GM23338 (cell line): ENCODE data around the gene NFAT5. TPM values are rescaled to one million over a fixed set of nuclear protein-coding genes. Genes with fewer than 3 reads are reported as not detected.
A peak's percentile ranks its signal among the peaks of the same experiment; 100 is the strongest.

Experiments used
- ATAC-seq: fragments of 200-7000 bp; cut with Tn5 transposase; 3 replicates; pipeline ENCODE4 v1.9.1; 2020
- DNase-seq: peaks from one replicate; pipeline ENCODE4 v3.0.0-alpha.2; 2015; ENCODE audit warnings: low spot score
- H2AFZ ChIP-seq: fragments of 200-600 bp; sonication (generic); 2 replicates; pipeline ENCODE4 v1.8.0; 2016; ENCODE audit warnings: antibody characterized with exemption, mild to moderate bottlenecking, moderate library complexity
- H3F3A ChIP-seq: fragments of 200-600 bp; sonication (generic); replicated peaks from 2 replicates; pipeline ENCODE4 v1.8.0; 2017; ENCODE audit warnings: antibody characterized with exemption, mixed run types, low read depth
- H3K27ac ChIP-seq: fragments of 200-600 bp; sonication (generic); 2 replicates; pipeline ENCODE4 v1.6.1; 2016; ENCODE audit warnings: low read depth
- H3K27me3 ChIP-seq: fragments of 200-600 bp; sonication (generic); 2 replicates; pipeline ENCODE4 v1.8.0; 2016; ENCODE audit warnings: mild to moderate bottlenecking, mixed run types, moderate library complexity; ENCODE audit not compliant: insufficient read depth
- H3K36me3 ChIP-seq: fragments of 200-600 bp; sonication (generic); 2 replicates; pipeline ENCODE4 v1.8.0; 2016; ENCODE audit warnings: mild to moderate bottlenecking; ENCODE audit not compliant: insufficient read depth
- H3K4me1 ChIP-seq: fragments of 200-600 bp; sonication (generic); 2 replicates; pipeline ENCODE4 v1.8.0; 2016; ENCODE audit warnings: mild to moderate bottlenecking, moderate library complexity; ENCODE audit not compliant: insufficient read depth
- H3K4me2 ChIP-seq: fragments of 200-600 bp; sonication (generic); 2 replicates; pipeline ENCODE4 v1.7.1; 2017; ENCODE audit warnings: mixed run types
- H3K4me3 ChIP-seq: fragments of 200-600 bp; sonication (generic); 2 replicates; pipeline ENCODE4 v1.6.1; 2016; ENCODE audit warnings: mixed run types
- H3K79me2 ChIP-seq: fragments of 200-600 bp; sonication (generic); replicated peaks from 2 replicates; pipeline ENCODE4 v1.8.0; 2017; ENCODE audit warnings: mild to moderate bottlenecking; ENCODE audit not compliant: insufficient read depth
- H3K9me2 ChIP-seq: fragments of 200-600 bp; sonication (generic); 2 replicates; pipeline ENCODE4 v1.8.0; 2017; ENCODE audit not compliant: insufficient read depth
- H4K20me1 ChIP-seq: fragments of 200-600 bp; sonication (generic); replicated peaks from 2 replicates; pipeline ENCODE4 v1.8.0; 2017; ENCODE audit warnings: mild to moderate bottlenecking; ENCODE audit not compliant: insufficient read depth
- H3K27ac Mint-ChIP-seq: 2 replicates; pipeline ENCODE4 v1.8.0; 2020; ENCODE audit warnings: inconsistent platforms, mild to moderate bottlenecking, moderate library complexity, mixed read lengths
- H3K27me3 Mint-ChIP-seq: 3 replicates; pipeline ENCODE4 v1.8.0; 2022; ENCODE audit warnings: low read depth, mild to moderate bottlenecking, moderate library complexity, mixed read lengths, inconsistent platforms; ENCODE audit not compliant: insufficient read depth, poor library complexity
- H3K36me3 Mint-ChIP-seq: 3 replicates; pipeline ENCODE4 v1.8.0; 2021; ENCODE audit warnings: low read depth, mild to moderate bottlenecking, inconsistent platforms, moderate library complexity, mixed read lengths
- H3K4me1 Mint-ChIP-seq: 3 replicates; pipeline ENCODE4 v1.8.0; 2020; ENCODE audit warnings: mild to moderate bottlenecking, inconsistent platforms, mixed read lengths
- H3K4me3 Mint-ChIP-seq: 3 replicates; pipeline ENCODE4 v1.8.0; 2021; ENCODE audit warnings: moderate library complexity, mild to moderate bottlenecking, inconsistent platforms, mixed read lengths
- H3K9me3 Mint-ChIP-seq: 3 replicates; pipeline ENCODE4 v1.8.0; 2020; ENCODE audit warnings: moderate library complexity, mild to moderate bottlenecking, inconsistent platforms, mixed read lengths
- CREB1 ChIP-seq: fragments of 250-450 bp; sonication (Bioruptor Pico); IDR thresholded peaks from 2 replicates; pipeline ENCODE4 v1.5.0; 2020; ENCODE audit warnings: low read depth, mild to moderate bottlenecking, moderate library complexity
- CTCF ChIP-seq, 2 experiments: fragments of 200-600 bp in 1 of 2; sonication (generic) in 1 of 2; conservative IDR thresholded peaks; 2 replicates each; pipeline versions ENCODE4 v1.5.1 to v1.6.1; 2016 to 2017; ENCODE audit warnings: antibody characterized with exemption in 2 of 2, low read depth in 2 of 2, mild to moderate bottlenecking in 2 of 2, moderate library complexity in 1 of 2
- ETS1 ChIP-seq: IDR thresholded peaks from 2 replicates; pipeline ENCODE4 v1.6.1; 2016; ENCODE audit warnings: antibody characterized with exemption
- EZH2 ChIP-seq: fragments of 200-600 bp; sonication (generic); IDR thresholded peaks from one replicate; pipeline ENCODE4 v1.8.0; 2017; ENCODE audit warnings: antibody characterized with exemption, mild to moderate bottlenecking, low read depth; ENCODE audit not compliant: unreplicated experiment
- EZH2phosphoT487 ChIP-seq: fragments of 200-600 bp; sonication (generic); IDR thresholded peaks from one replicate; pipeline ENCODE4 v1.8.1; 2018; ENCODE audit warnings: antibody characterized with exemption; ENCODE audit not compliant: unreplicated experiment
- JUNB ChIP-seq: IDR thresholded peaks from one replicate; pipeline ENCODE4 v1.6.1; 2016; ENCODE audit warnings: antibody characterized with exemption; ENCODE audit not compliant: unreplicated experiment
- NANOG ChIP-seq: IDR thresholded peaks from 2 replicates; pipeline ENCODE4 v1.6.1; 2016; ENCODE audit warnings: antibody characterized with exemption, borderline replicate concordance
- POLR2AphosphoS5 ChIP-seq: IDR thresholded peaks from 2 replicates; pipeline ENCODE4 v1.6.1; 2016; ENCODE audit warnings: antibody characterized with exemption, low read depth
- REST ChIP-seq: IDR thresholded peaks from one replicate; pipeline ENCODE4 v1.6.1; 2018; ENCODE audit warnings: antibody characterized with exemption; ENCODE audit not compliant: unreplicated experiment
- STAT1 ChIP-seq: IDR thresholded peaks from one replicate; pipeline ENCODE4 v1.6.1; 2016; ENCODE audit warnings: antibody characterized with exemption; ENCODE audit not compliant: unreplicated experiment
- ZNF331 ChIP-seq: fragments of 250-450 bp; sonication (Bioruptor Pico); IDR thresholded peaks from 2 replicates; pipeline ENCODE4 v1.5.0; 2020; ENCODE audit warnings: low read depth, mild to moderate bottlenecking, moderate library complexity
- ZNF462 ChIP-seq: fragments of 250-450 bp; sonication (Bioruptor Pico); IDR thresholded peaks from 2 replicates; pipeline ENCODE4 v1.5.0; 2020; ENCODE audit warnings: mild to moderate bottlenecking, moderate library complexity
- long read RNA-seq: library from polyadenylated mRNA; unstranded; transcript quantifications from one replicate; pipeline ENCODE4 v2.0.0, GENCODE V29; 2020; ENCODE audit not compliant: unreplicated experiment
- polyA plus RNA-seq: library from polyadenylated mRNA; unstranded; fragments of >200 nt; fragmentation: Nextera tagmentation; extraction: Ambion mirVana; gene quantifications from 2 replicates; pipeline ENCODE4 v1.2.1, GENCODE V29; 2016
- total RNA-seq: library from RNA; depleted of rRNA; stranded (reverse); fragments of >200 nt; shearing (Covaris generic); gene quantifications from 2 replicates; pipeline ENCODE4 v1.2.3, GENCODE V29; 2014; rRNA removed

Gene NFAT5
- total RNA-seq = 27.0 and 31.9 TPM in 2 replicates
- polyA plus RNA-seq = 10.6 and 12.6 TPM in 2 replicates
- long read RNA-seq, partial matches to known transcripts = 0 of 1 reads
- long read RNA-seq, other reads (novel, unspliced or antisense) = 1 of 1 reads

GRCh38 chr16:69565671-69566239 lies at the start of gene NFAT5:
TSS of gene NFAT5 (plus strand) at chr16:69565966. CDS start at chr16:69566302, 336 bp downstream.
- Histone ChIP-seq H3K36me3 (no peaks in the 10 kb centered on the region), H3K79me2 (peaks cover 41% of the 10 kb centered on the region), H3K9me2 (no peaks in the 10 kb centered on the region), H3K4me3 (peak within 1 kb of the TSS; percentile 79), H3K27me3 (no peaks in the 10 kb centered on the region), H3K4me2 (peak within 1 kb of the TSS; percentile 94), H3K4me1 (peaks cover 39% of the 10 kb centered on the region), H4K20me1 (no peaks in the 10 kb centered on the region), H3K27ac (peak within 1 kb of the TSS; percentile 96), H3F3A (peaks cover 7% of the 10 kb centered on the region; the same call in 1 of the 2 replicates), H2AFZ (peak within 1 kb of the TSS; percentile 84)
- H3K27me3 Mint-ChIP-seq = peaks cover 8% of the 10 kb centered on the region
- peaks cover 42% of the 10 kb centered on the region for H3K4me1 Mint-ChIP-seq
- no peaks in the 10 kb centered on the region; the same call in 2 of the 3 replicates for H3K9me3 Mint-ChIP-seq
- DNase-seq = peak; percentile 93
- H3K36me3 Mint-ChIP-seq = no peaks in the 10 kb centered on the region; the same call in 2 of the 3 replicates
- peak; percentile 71 for ATAC-seq
- TF ChIP-seq STAT1 = no peak
- peak; percentile 18 for TF ChIP-seq REST
- TF ChIP-seq NANOG = no peak
- TF ChIP-seq CREB1 (CRISPR knock-in tag) = peak; percentile 85
- TF ChIP-seq ETS1 = peak; percentile 35; the same call in 1 of the 2 replicates
- peak; percentile 77 for TF ChIP-seq POLR2AphosphoS5
- TF ChIP-seq ZNF331 (CRISPR knock-in tag) = no peak
- TF ChIP-seq EZH2 = no peak
- TF ChIP-seq EZH2phosphoT487 = no peak
- TF ChIP-seq ZNF462 (CRISPR knock-in tag) = no peak
- peak in 1 of 2 experiments; percentile 3; a peak in 1 of 4 replicates for TF ChIP-seq CTCF (conservative IDR thresholded peaks at IDR 0.05; ENCODE audit: low read depth in 2 of 2)
- TF ChIP-seq JUNB = no peak
- peak within 1 kb of the TSS; percentile 95 for H3K4me3 Mint-ChIP-seq
- H3K27ac Mint-ChIP-seq = peak within 1 kb of the TSS; percentile 96
